ENCODE data around the gene OSR1. TPM values are rescaled to one million over a fixed set of nuclear protein-coding genes. Genes with fewer than 3 reads are reported as not detected.
"Not testable (repeated sequence)": the region's sequence is repeated elsewhere in the genome, so short reads cannot be mapped to it uniquely, and the experiment has no call there.

The OSR1 gene
- total RNA-seq, 4 donors from 2014 or later: 0.19 to 4.4 (median 1.5) TPM

DNA sequence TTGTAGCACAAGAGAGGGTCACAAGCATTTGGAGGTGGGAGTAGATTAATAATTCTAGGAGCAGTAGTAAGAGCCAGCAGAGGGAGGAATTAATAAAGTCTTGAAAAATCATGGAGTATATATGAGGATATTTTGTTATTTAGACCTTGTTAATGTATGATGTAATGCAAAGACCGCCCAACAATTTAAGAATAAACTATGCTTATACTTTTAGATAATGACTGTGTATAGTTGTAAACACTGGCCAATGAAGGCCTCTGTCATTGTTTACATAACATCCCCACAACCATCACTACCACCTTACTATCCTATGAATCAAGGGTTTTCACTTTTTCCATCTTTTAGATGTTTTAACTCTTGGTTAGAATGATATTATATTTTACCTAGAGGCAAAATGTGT lies 37.6 kb downstream of the OSR1 start:
- TF ChIP-seq POLR2A (IDR thresholded peaks at IDR 0.05) (no peak), CTCF (IDR thresholded peaks at IDR 0.05) (no peak)
- H3K4me3 ChIP-seq: no peak overlapping the region
- H3K36me3 ChIP-seq: no peaks in the 10 kb centered on the region
- H3K27ac ChIP-seq: no peak overlapping the region
- no peak for DNase-seq
- intact Hi-C loops (cut with DNase I): no loop called here
- no peaks in the 10 kb centered on the region for H3K4me1 ChIP-seq
- H3K9me3 ChIP-seq: no peaks in the 10 kb centered on the region
- WGBS, 2 donors: 91 to 93% methylated on average over 1 of the region's 1 CpG
- no peaks in the 10 kb centered on the region for H3K27me3 ChIP-seq

GRCh38 chr2:19319698-19320097 lies 38.7 kb downstream of the OSR1 start:
- DNase-seq: no peak
- Histone ChIP-seq H3K27me3 (no peaks in the 10 kb centered on the region), H3K9me3 (no peaks in the 10 kb centered on the region), H3K4me1 (no peaks in the 10 kb centered on the region), H3K36me3 (no peaks in the 10 kb centered on the region), H3K27ac (no peak overlapping the region), H3K4me3 (no peak overlapping the region)
- no peak for TF ChIP-seq POLR2A (IDR thresholded peaks at IDR 0.05)
- no peak for TF ChIP-seq CTCF (IDR thresholded peaks at IDR 0.05)
- intact Hi-C loops (cut with DNase I): no loop called here
- WGBS, 2 donors: 58 to 73% methylated on average over 3 of the region's 3 CpGs

GRCh38 chr2:19319064-19319463 lies 39.4 kb downstream of the OSR1 start:
- Histone ChIP-seq H3K36me3 (no peaks in the 10 kb centered on the region), H3K4me3 (no peak overlapping the region), H3K9me3 (no peaks in the 10 kb centered on the region), H3K27ac (no peak overlapping the region), H3K27me3 (no peaks in the 10 kb centered on the region), H3K4me1 (no peaks in the 10 kb centered on the region)
- TF ChIP-seq POLR2A (IDR thresholded peaks at IDR 0.05) (no peak), CTCF (IDR thresholded peaks at IDR 0.05) (no peak)
- DNase-seq: no peak
- WGBS, 2 donors: 87 to 91% methylated on average over 3 of the region's 3 CpGs
- intact Hi-C loops (cut with DNase I): no loop called here

GRCh38 chr2:19313553-19313952 lies 44.9 kb downstream of the OSR1 start:
- intact Hi-C loops (cut with DNase I): no loop called here
- Histone ChIP-seq H3K4me1 (no peaks in the 10 kb centered on the region), H3K27ac (no peak overlapping the region), H3K4me3 (no peak overlapping the region), H3K27me3 (no peaks in the 10 kb centered on the region), H3K36me3 (no peaks in the 10 kb centered on the region), H3K9me3 (no peaks in the 10 kb centered on the region)
- 88 to 98% methylated on average over 6 of the region's 6 CpGs for WGBS, 2 donors
- no peak for DNase-seq
- TF ChIP-seq POLR2A (IDR thresholded peaks at IDR 0.05) (no peak), CTCF (IDR thresholded peaks at IDR 0.05) (no peak)

- Histone ChIP-seq H3K4me1 (no peaks in the 10 kb centered on the region), H3K4me3 (no peak overlapping the region), H3K27ac (no peak overlapping the region), H3K9me3 (no peaks in the 10 kb centered on the region), H3K27me3 (no peaks in the 10 kb centered on the region), H3K36me3 (no peaks in the 10 kb centered on the region)
- DNase-seq: no peak
- peak in 1 of 6 experiments; percentile 35 for TF ChIP-seq CTCF (IDR thresholded peaks at IDR 0.05)
- no peak for TF ChIP-seq POLR2A (IDR thresholded peaks at IDR 0.05)
- intact Hi-C loops (cut with DNase I): no loop called here
Measured at GRCh38 chr2:19312949-19313348, 45.5 kb downstream of the OSR1 start.

GRCh38 chr2:19306065-19306464 lies 52.4 kb downstream of the OSR1 start:
- H3K36me3 ChIP-seq; H3K9me3 ChIP-seq; H3K27me3 ChIP-seq; H3K4me1 ChIP-seq; DNase-seq; H3K27ac ChIP-seq; H3K4me3 ChIP-seq; intact Hi-C loops (cut with DNase I): not testable (repeated sequence)
- 80 to 82% methylated on average over 1 to 16 of the region's 18 CpGs for WGBS, 2 donors

GRCh38 chr2:19305400-19306055 lies 52.9 kb downstream of the OSR1 start:
- H3K36me3 ChIP-seq; intact Hi-C loops (cut with DNase I); H3K27ac ChIP-seq; H3K4me1 ChIP-seq; H3K27me3 ChIP-seq; H3K4me3 ChIP-seq; DNase-seq; H3K9me3 ChIP-seq: not testable (repeated sequence)
- 75 to 85% methylated on average over 4 to 8 of the region's 15 CpGs for WGBS, 2 donors

Measured in esophagus squamous epithelium (tissue), 5 donors.